ENCODE data around the gene C4orf50.
"Not testable (repeated sequence)": the region's sequence is repeated elsewhere in the genome, so short reads cannot be mapped to it uniquely, and the experiment has no call there.

Gene C4orf50

GRCh38 chr4:6008766-6009385 is 9.4 kb downstream of the C4orf50 start:
- TF ChIP-seq CTCF (IDR thresholded peaks at IDR 0.05; ENCODE audit: extremely low read depth, insufficient read depth, missing control alignments): no peak
- DNase-seq (ENCODE audit: low spot score): no peak
- in situ Hi-C loops (cut with MboI; ENCODE audit: low pct_unique_long_range_greater_than_20kb, low sequenced_read_pairs, unreplicated experiment): no loop called here

- peak; percentile 20 for TF ChIP-seq CTCF (IDR thresholded peaks at IDR 0.05; ENCODE audit: extremely low read depth, insufficient read depth, missing control alignments)
- no peak for DNase-seq (ENCODE audit: low spot score)
- in situ Hi-C loops (cut with MboI; ENCODE audit: low pct_unique_long_range_greater_than_20kb, low sequenced_read_pairs, unreplicated experiment): no loop called here
These were observed 10.1 kb downstream of the C4orf50 start for GRCh38 chr4:6008092-6008551.

GRCh38 chr4:6005175-6005574 is 13.1 kb downstream of the C4orf50 start:
- DNase-seq (ENCODE audit: low spot score): no peak
- no peak for TF ChIP-seq CTCF (IDR thresholded peaks at IDR 0.05; ENCODE audit: extremely low read depth, insufficient read depth, missing control alignments)
- in situ Hi-C loops (cut with MboI; ENCODE audit: low pct_unique_long_range_greater_than_20kb, low sequenced_read_pairs, unreplicated experiment): no loop called here

- DNase-seq (ENCODE audit: low spot score); in situ Hi-C loops (cut with MboI; ENCODE audit: low pct_unique_long_range_greater_than_20kb, low sequenced_read_pairs, unreplicated experiment): not testable (repeated sequence)
These were observed 14.7 kb downstream of the C4orf50 start for GRCh38 chr4:6003485-6003884.

GRCh38 chr4:6002926-6003325 is 15.3 kb downstream of the C4orf50 start:
- DNase-seq (ENCODE audit: low spot score): no peak
- no peak for TF ChIP-seq CTCF (IDR thresholded peaks at IDR 0.05; ENCODE audit: extremely low read depth, insufficient read depth, missing control alignments)
- in situ Hi-C loops (cut with MboI; ENCODE audit: low pct_unique_long_range_greater_than_20kb, low sequenced_read_pairs, unreplicated experiment): no loop called here

GRCh38 chr4:6002492-6002833 is 15.8 kb downstream of the C4orf50 start:
- no peak for TF ChIP-seq CTCF (IDR thresholded peaks at IDR 0.05; ENCODE audit: extremely low read depth, insufficient read depth, missing control alignments)
- in situ Hi-C loops (cut with MboI; ENCODE audit: low pct_unique_long_range_greater_than_20kb, low sequenced_read_pairs, unreplicated experiment): no loop called here
- no peak for DNase-seq (ENCODE audit: low spot score)

GRCh38 chr4:6001680-6002491 is 16.3 kb downstream of the C4orf50 start:
- TF ChIP-seq CTCF (IDR thresholded peaks at IDR 0.05; ENCODE audit: extremely low read depth, insufficient read depth, missing control alignments): no peak
- in situ Hi-C loops (cut with MboI; ENCODE audit: low pct_unique_long_range_greater_than_20kb, low sequenced_read_pairs, unreplicated experiment): no loop called here
- DNase-seq (ENCODE audit: low spot score): no peak
